SKM-1 (cell line): ENCODE data around the gene ASAP2.

Source experiments
- DNase-seq: peaks from one replicate; lab custom pipeline; 2025; ENCODE audit not compliant: unreplicated experiment; lab: John Stamatoyannopoulos, UW

The ASAP2 gene

GRCh38 chr2:9230051-9230802 is 23.6 kb downstream of the ASAP2 start:
- DNase-seq = no peak

- DNase-seq = peak; percentile 41
Observed at GRCh38 chr2:9230881-9231280, 24.3 kb downstream of the ASAP2 start.

GRCh38 chr2:9231291-9232165 is 24.9 kb downstream of the ASAP2 start:
- peak; percentile 28 for DNase-seq

- DNase-seq = no peak
Observed at GRCh38 chr2:9232166-9232479, 25.5 kb downstream of the ASAP2 start.

- no peak for DNase-seq
Observed at GRCh38 chr2:9232886-9233285, 26.3 kb downstream of the ASAP2 start.

- DNase-seq = peak; percentile 48
Observed at GRCh38 chr2:9234680-9235146, 28.1 kb downstream of the ASAP2 start.

- DNase-seq = no peak
Observed at GRCh38 chr2:9235147-9236044, 28.8 kb downstream of the ASAP2 start.

- DNase-seq = no peak
Observed at GRCh38 chr2:9236045-9236344, 29.4 kb downstream of the ASAP2 start.

GRCh38 chr2:9236867-9237266 is 30.3 kb downstream of the ASAP2 start:
- no peak for DNase-seq

- no peak for DNase-seq
Observed at GRCh38 chr2:9237831-9238230, 31.2 kb downstream of the ASAP2 start.

GRCh38 chr2:9238591-9239326 is 32.1 kb downstream of the ASAP2 start:
- no peak for DNase-seq

- no peak for DNase-seq
Observed at GRCh38 chr2:9239616-9240015, 33.0 kb downstream of the ASAP2 start.

GRCh38 chr2:9240745-9241144 is 34.1 kb downstream of the ASAP2 start:
- DNase-seq = no peak

GRCh38 chr2:9241233-9241632 is 34.6 kb downstream of the ASAP2 start:
- no peak for DNase-seq

- no peak for DNase-seq
Observed at GRCh38 chr2:9243357-9243756, 36.7 kb downstream of the ASAP2 start.

GRCh38 chr2:9244985-9245544 is 38.5 kb downstream of the ASAP2 start:
- DNase-seq = no peak

GRCh38 chr2:9247177-9247576 is 40.6 kb downstream of the ASAP2 start:
- DNase-seq = no peak

- DNase-seq = no peak
Observed at GRCh38 chr2:9247786-9248185, 41.2 kb downstream of the ASAP2 start.

- DNase-seq = no peak
Observed at GRCh38 chr2:9248363-9248762, 41.8 kb downstream of the ASAP2 start.

GRCh38 chr2:9249020-9249800 is 42.6 kb downstream of the ASAP2 start:
- no peak for DNase-seq
